ENCODE results near the gene MXRA7. TPM values are rescaled to one million over a fixed set of nuclear protein-coding genes. Genes with fewer than 3 reads are reported as not detected.
"Not testable (repeated sequence)": the region's sequence is repeated elsewhere in the genome, so short reads cannot be mapped to it uniquely, and the experiment has no call there.

MXRA7 gene
- total RNA-seq, 1 donor from 2014 or later = 80.6 TPM

DNA sequence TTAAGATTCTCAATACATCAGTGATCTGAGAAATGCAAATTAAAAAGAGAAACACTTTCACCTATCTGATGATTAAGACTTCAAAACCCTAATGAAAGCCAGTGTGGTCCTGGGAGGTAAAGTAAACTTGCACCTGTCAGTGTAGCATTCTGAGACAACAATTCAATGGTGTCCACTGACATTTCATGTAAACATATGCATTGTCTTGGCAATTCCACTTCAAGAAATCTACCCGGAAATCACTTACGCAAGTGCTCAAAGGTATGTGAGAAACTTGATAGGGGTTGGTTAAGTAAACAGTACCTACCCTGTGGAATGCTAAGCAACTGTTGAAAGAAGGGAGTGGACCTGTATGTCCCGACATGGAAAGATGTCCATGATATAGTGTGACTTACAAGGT is 69.3 kb downstream of the MXRA7 start:
- no peak overlapping the region for H3K4me3 ChIP-seq (ENCODE audit: low read depth, low read length)
- TF ChIP-seq, protein P1, sequence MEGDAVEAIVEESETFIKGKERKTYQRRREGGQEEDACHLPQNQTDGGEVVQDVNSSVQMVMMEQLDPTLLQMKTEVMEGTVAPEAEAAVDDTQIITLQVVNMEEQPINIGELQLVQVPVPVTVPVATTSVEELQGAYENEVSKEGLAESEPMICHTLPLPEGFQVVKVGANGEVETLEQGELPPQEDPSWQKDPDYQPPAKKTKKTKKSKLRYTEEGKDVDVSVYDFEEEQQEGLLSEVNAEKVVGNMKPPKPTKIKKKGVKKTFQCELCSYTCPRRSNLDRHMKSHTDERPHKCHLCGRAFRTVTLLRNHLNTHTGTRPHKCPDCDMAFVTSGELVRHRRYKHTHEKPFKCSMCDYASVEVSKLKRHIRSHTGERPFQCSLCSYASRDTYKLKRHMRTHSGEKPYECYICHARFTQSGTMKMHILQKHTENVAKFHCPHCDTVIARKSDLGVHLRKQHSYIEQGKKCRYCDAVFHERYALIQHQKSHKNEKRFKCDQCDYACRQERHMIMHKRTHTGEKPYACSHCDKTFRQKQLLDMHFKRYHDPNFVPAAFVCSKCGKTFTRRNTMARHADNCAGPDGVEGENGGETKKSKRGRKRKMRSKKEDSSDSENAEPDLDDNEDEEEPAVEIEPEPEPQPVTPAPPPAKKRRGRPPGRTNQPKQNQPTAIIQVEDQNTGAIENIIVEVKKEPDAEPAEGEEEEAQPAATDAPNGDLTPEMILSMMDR (IDR thresholded peaks at IDR 0.05; ENCODE audit: insufficient read depth, low read length, severe bottlenecking) = no peak
- DNase-seq (ENCODE audit: low read depth) = peak; percentile 92

DNA sequence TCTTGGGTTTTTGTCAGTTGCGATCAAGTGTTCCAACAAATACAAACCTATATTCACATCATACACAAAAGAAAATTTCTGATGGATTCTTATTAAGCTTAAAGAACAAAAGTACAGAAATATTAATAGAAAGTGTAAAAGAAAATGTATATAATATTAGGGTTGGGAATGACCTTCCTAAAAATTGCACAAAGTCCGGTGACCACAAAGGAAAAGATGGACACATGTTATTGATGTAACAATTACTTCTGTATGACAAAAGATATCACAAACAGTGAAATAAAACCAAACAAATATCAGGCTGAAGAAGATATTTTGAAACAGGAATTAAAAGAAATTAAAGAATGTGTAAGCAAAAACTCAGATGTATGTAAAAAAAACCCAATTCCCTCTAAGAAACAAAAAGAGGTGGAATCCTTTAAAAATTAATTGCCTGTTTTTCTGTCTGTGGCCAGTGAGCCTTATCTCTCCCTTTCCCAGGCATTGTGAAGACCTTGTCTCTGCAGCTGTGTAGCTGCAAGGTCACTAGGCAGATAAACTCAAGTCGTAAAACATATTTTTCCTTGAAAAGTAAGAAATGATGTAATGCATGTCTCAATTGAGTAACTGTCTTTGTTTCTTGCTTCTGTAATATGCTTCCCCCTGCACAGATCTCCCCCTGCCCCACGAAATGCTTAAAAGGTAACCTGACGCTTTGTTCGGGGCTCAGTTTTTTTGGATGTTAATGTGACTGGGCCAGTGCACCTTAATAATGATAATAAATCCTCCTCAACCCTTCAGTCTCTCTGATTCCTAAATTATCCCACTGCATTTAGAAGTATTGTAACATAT is 70.0 kb downstream of the MXRA7 start:
- FAIRE-seq (no peak), DNase-seq (ENCODE audit: low read depth) (no peak)
- H3K4me3 ChIP-seq (ENCODE audit: low read depth, low read length) = no peak overlapping the region
- no peaks in the 10 kb centered on the region for H3K36me3 ChIP-seq (ENCODE audit: control insufficient read depth, insufficient read depth, low read length)
- TF ChIP-seq, protein P1 (IDR thresholded peaks at IDR 0.05; ENCODE audit: insufficient read depth, low read length, severe bottlenecking) = no peak
- H3K27me3 ChIP-seq (ENCODE audit: control insufficient read depth, insufficient read depth, low read length) = no peaks in the 10 kb centered on the region

More for the DNA sequence above, 69.3 kb downstream of the MXRA7 start:
- H3K36me3 ChIP-seq (ENCODE audit: control insufficient read depth, insufficient read depth, low read length) = no peaks in the 10 kb centered on the region
- H3K27me3 ChIP-seq (ENCODE audit: control insufficient read depth, insufficient read depth, low read length) = no peaks in the 10 kb centered on the region
- FAIRE-seq = no peak

GRCh38 chr17:76638263-76638662 is 72.5 kb downstream of the MXRA7 start:
- no peak overlapping the region for H3K4me3 ChIP-seq (ENCODE audit: low read depth, low read length)
- no peak for DNase-seq (ENCODE audit: low read depth)
- H3K27me3 ChIP-seq (ENCODE audit: control insufficient read depth, insufficient read depth, low read length) = no peaks in the 10 kb centered on the region
- FAIRE-seq = no peak
- TF ChIP-seq, protein P1 (IDR thresholded peaks at IDR 0.05; ENCODE audit: insufficient read depth, low read length, severe bottlenecking) = no peak
- peaks cover 2% of the 10 kb centered on the region for H3K36me3 ChIP-seq (ENCODE audit: control insufficient read depth, insufficient read depth, low read length)

- not testable (repeated sequence) for FAIRE-seq; DNase-seq (ENCODE audit: low read depth); H3K4me3 ChIP-seq (ENCODE audit: low read depth, low read length); H3K27me3 ChIP-seq (ENCODE audit: control insufficient read depth, insufficient read depth, low read length); H3K36me3 ChIP-seq (ENCODE audit: control insufficient read depth, insufficient read depth, low read length)
Measured at GRCh38 chr17:76636486-76637206, 74.1 kb downstream of the MXRA7 start.

DNA sequence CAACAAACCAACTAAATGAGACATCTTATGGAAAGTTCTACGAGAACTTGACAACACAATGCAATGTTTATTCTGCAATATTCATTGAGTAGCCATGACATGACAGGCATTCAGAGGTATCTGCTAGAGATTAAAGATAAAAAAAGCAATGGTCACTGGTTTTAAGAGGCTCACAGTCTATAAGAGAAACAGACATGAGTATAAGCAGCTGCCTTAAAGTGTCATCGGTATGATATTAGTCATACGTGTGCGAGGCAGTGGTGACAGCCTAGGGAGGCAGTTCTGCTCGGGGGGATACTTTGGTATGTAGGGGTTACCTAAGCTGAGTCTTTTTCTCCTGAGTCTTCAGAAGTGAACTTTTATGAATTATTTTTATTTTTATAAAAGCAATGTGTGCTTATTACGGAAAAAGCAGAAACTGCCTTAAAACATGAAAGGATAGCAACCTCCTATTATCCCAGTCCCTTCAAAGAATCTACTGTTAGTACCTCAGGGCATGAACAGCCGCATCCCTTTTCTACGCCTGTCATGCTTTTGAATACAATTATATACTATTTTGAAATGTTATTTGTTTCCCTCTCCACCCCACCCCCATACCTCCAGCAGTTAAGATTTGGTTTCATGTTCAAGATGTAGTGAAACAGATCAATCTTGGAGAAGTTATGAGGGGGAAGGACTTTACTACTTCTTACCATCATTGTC is 75.0 kb downstream of the MXRA7 start:
- DNase-seq (ENCODE audit: low read depth) = no peak
- Histone ChIP-seq H3K27me3 (ENCODE audit: control insufficient read depth, insufficient read depth, low read length) (no peaks in the 10 kb centered on the region), H3K36me3 (ENCODE audit: control insufficient read depth, insufficient read depth, low read length) (peaks cover 2% of the 10 kb centered on the region), H3K4me3 (ENCODE audit: low read depth, low read length) (no peak overlapping the region)
- TF ChIP-seq, protein P1 (IDR thresholded peaks at IDR 0.05; ENCODE audit: insufficient read depth, low read length, severe bottlenecking) = no peak
- FAIRE-seq = no peak

DNA sequence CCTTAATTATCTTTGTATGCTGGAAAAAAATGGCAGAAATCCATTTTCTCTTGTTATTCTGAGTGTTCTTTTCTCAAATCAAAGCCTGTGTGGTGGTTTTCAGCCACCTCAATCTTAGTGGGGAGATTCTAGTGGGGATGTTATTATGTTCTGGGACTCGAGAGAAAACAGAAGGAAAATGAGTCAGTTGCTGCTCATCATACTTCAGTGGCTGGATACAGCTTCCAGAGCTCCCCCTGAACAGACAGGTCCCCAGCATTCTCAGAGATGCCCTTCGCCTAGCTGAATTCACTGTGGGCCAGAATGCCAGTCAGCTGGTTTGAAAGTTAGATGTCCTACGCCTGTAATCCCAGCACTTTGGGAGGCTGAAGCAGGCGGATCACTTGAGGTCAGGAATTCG is 75.7 kb downstream of the MXRA7 start:
- Histone ChIP-seq H3K4me3 (ENCODE audit: low read depth, low read length) (no peak overlapping the region), H3K27me3 (ENCODE audit: control insufficient read depth, insufficient read depth, low read length) (no peaks in the 10 kb centered on the region), H3K36me3 (ENCODE audit: control insufficient read depth, insufficient read depth, low read length) (peaks cover 2% of the 10 kb centered on the region)
- DNase-seq (ENCODE audit: low read depth) = no peak
- FAIRE-seq = no peak
- TF ChIP-seq, protein P1 (IDR thresholded peaks at IDR 0.05; ENCODE audit: insufficient read depth, low read length, severe bottlenecking) = no peak

Measured in bronchial epithelial cell (primary cell).